GM23338 (cell line): Measurements from ENCODE around the gene ARID1B. TPM values are rescaled to one million over a fixed set of nuclear protein-coding genes. Genes with fewer than 3 reads are reported as not detected.

Experiments used
- ATAC-seq: fragments of 200-7000 bp; cut with Tn5 transposase; 3 replicates; pipeline ENCODE4 v1.9.1; 2020
- DNase-seq: peaks from one replicate; pipeline ENCODE4 v3.0.0-alpha.2; 2015; ENCODE audit warnings: low spot score
- H2AFZ ChIP-seq: fragments of 200-600 bp; sonication (generic); 2 replicates; pipeline ENCODE4 v1.8.0; 2016; ENCODE audit warnings: antibody characterized with exemption, mild to moderate bottlenecking, moderate library complexity
- H3F3A ChIP-seq: fragments of 200-600 bp; sonication (generic); replicated peaks from 2 replicates; pipeline ENCODE4 v1.8.0; 2017; ENCODE audit warnings: antibody characterized with exemption, mixed run types, low read depth
- H3K27ac ChIP-seq: fragments of 200-600 bp; sonication (generic); 2 replicates; pipeline ENCODE4 v1.6.1; 2016; ENCODE audit warnings: low read depth
- H3K27me3 ChIP-seq: fragments of 200-600 bp; sonication (generic); 2 replicates; pipeline ENCODE4 v1.8.0; 2016; ENCODE audit warnings: mild to moderate bottlenecking, mixed run types, moderate library complexity; ENCODE audit not compliant: insufficient read depth
- H3K36me3 ChIP-seq: fragments of 200-600 bp; sonication (generic); 2 replicates; pipeline ENCODE4 v1.8.0; 2016; ENCODE audit warnings: mild to moderate bottlenecking; ENCODE audit not compliant: insufficient read depth
- H3K4me1 ChIP-seq: fragments of 200-600 bp; sonication (generic); 2 replicates; pipeline ENCODE4 v1.8.0; 2016; ENCODE audit warnings: mild to moderate bottlenecking, moderate library complexity; ENCODE audit not compliant: insufficient read depth
- H3K4me2 ChIP-seq: fragments of 200-600 bp; sonication (generic); 2 replicates; pipeline ENCODE4 v1.7.1; 2017; ENCODE audit warnings: mixed run types
- H3K4me3 ChIP-seq: fragments of 200-600 bp; sonication (generic); 2 replicates; pipeline ENCODE4 v1.6.1; 2016; ENCODE audit warnings: mixed run types
- H3K79me2 ChIP-seq: fragments of 200-600 bp; sonication (generic); replicated peaks from 2 replicates; pipeline ENCODE4 v1.8.0; 2017; ENCODE audit warnings: mild to moderate bottlenecking; ENCODE audit not compliant: insufficient read depth
- H3K9me2 ChIP-seq: fragments of 200-600 bp; sonication (generic); 2 replicates; pipeline ENCODE4 v1.8.0; 2017; ENCODE audit not compliant: insufficient read depth
- H4K20me1 ChIP-seq: fragments of 200-600 bp; sonication (generic); replicated peaks from 2 replicates; pipeline ENCODE4 v1.8.0; 2017; ENCODE audit warnings: mild to moderate bottlenecking; ENCODE audit not compliant: insufficient read depth
- H3K27ac Mint-ChIP-seq: 2 replicates; pipeline ENCODE4 v1.8.0; 2020; ENCODE audit warnings: inconsistent platforms, mild to moderate bottlenecking, moderate library complexity, mixed read lengths
- H3K27me3 Mint-ChIP-seq: 3 replicates; pipeline ENCODE4 v1.8.0; 2022; ENCODE audit warnings: low read depth, mild to moderate bottlenecking, moderate library complexity, mixed read lengths, inconsistent platforms; ENCODE audit not compliant: insufficient read depth, poor library complexity
- H3K36me3 Mint-ChIP-seq: 3 replicates; pipeline ENCODE4 v1.8.0; 2021; ENCODE audit warnings: low read depth, mild to moderate bottlenecking, inconsistent platforms, moderate library complexity, mixed read lengths
- H3K4me1 Mint-ChIP-seq: 3 replicates; pipeline ENCODE4 v1.8.0; 2020; ENCODE audit warnings: mild to moderate bottlenecking, inconsistent platforms, mixed read lengths
- H3K4me3 Mint-ChIP-seq: 3 replicates; pipeline ENCODE4 v1.8.0; 2021; ENCODE audit warnings: moderate library complexity, mild to moderate bottlenecking, inconsistent platforms, mixed read lengths
- H3K9me3 Mint-ChIP-seq: 3 replicates; pipeline ENCODE4 v1.8.0; 2020; ENCODE audit warnings: moderate library complexity, mild to moderate bottlenecking, inconsistent platforms, mixed read lengths
- CREB1 ChIP-seq: fragments of 250-450 bp; sonication (Bioruptor Pico); IDR thresholded peaks from 2 replicates; pipeline ENCODE4 v1.5.0; 2020; ENCODE audit warnings: low read depth, mild to moderate bottlenecking, moderate library complexity
- EZH2 ChIP-seq: fragments of 200-600 bp; sonication (generic); IDR thresholded peaks from one replicate; pipeline ENCODE4 v1.8.0; 2017; ENCODE audit warnings: antibody characterized with exemption, mild to moderate bottlenecking, low read depth; ENCODE audit not compliant: unreplicated experiment
- EZH2phosphoT487 ChIP-seq: fragments of 200-600 bp; sonication (generic); IDR thresholded peaks from one replicate; pipeline ENCODE4 v1.8.1; 2018; ENCODE audit warnings: antibody characterized with exemption; ENCODE audit not compliant: unreplicated experiment
- JUNB ChIP-seq: IDR thresholded peaks from one replicate; pipeline ENCODE4 v1.6.1; 2016; ENCODE audit warnings: antibody characterized with exemption; ENCODE audit not compliant: unreplicated experiment
- NANOG ChIP-seq: IDR thresholded peaks from 2 replicates; pipeline ENCODE4 v1.6.1; 2016; ENCODE audit warnings: antibody characterized with exemption, borderline replicate concordance
- POLR2AphosphoS5 ChIP-seq: IDR thresholded peaks from 2 replicates; pipeline ENCODE4 v1.6.1; 2016; ENCODE audit warnings: antibody characterized with exemption, low read depth
- STAT1 ChIP-seq: IDR thresholded peaks from one replicate; pipeline ENCODE4 v1.6.1; 2016; ENCODE audit warnings: antibody characterized with exemption; ENCODE audit not compliant: unreplicated experiment
- ZNF114 ChIP-seq: fragments of 250-450 bp; sonication (Bioruptor Pico); IDR thresholded peaks from 2 replicates; pipeline ENCODE4 v1.5.0; 2020; ENCODE audit warnings: mild to moderate bottlenecking, moderate library complexity
- ZNF331 ChIP-seq: fragments of 250-450 bp; sonication (Bioruptor Pico); IDR thresholded peaks from 2 replicates; pipeline ENCODE4 v1.5.0; 2020; ENCODE audit warnings: low read depth, mild to moderate bottlenecking, moderate library complexity
- polyA plus RNA-seq: library from polyadenylated mRNA; unstranded; fragments of >200 nt; fragmentation: Nextera tagmentation; extraction: Ambion mirVana; gene quantifications from 2 replicates; pipeline ENCODE4 v1.2.1, GENCODE V29; 2016
- total RNA-seq: library from RNA; depleted of rRNA; stranded (reverse); fragments of >200 nt; shearing (Covaris generic); gene quantifications from 2 replicates; pipeline ENCODE4 v1.2.3, GENCODE V29; 2014
- TF ChIP-seq, protein P1 (sequence below), 2 experiments: fragments of 200-600 bp in 1 of 2; sonication (generic) in 1 of 2; conservative IDR thresholded peaks; 2 replicates each; pipeline versions ENCODE4 v1.5.1 to v1.6.1; 2016 to 2017; ENCODE audit warnings: antibody characterized with exemption in 2 of 2, low read depth in 2 of 2, mild to moderate bottlenecking in 2 of 2, moderate library complexity in 1 of 2
- TF ChIP-seq, protein P2 (sequence below): fragments of 250-450 bp; sonication (Bioruptor Pico); IDR thresholded peaks from 2 replicates; pipeline ENCODE4 v1.5.0; 2020; ENCODE audit warnings: mild to moderate bottlenecking, moderate library complexity
- TF ChIP-seq, protein P3 (sequence below): IDR thresholded peaks from 2 replicates; pipeline ENCODE4 v1.6.1; 2016; ENCODE audit warnings: antibody characterized with exemption
- TF ChIP-seq, protein P4 (sequence below): IDR thresholded peaks from one replicate; pipeline ENCODE4 v1.6.1; 2018; ENCODE audit warnings: antibody characterized with exemption; ENCODE audit not compliant: unreplicated experiment

Gene ARID1B
- total and polyA plus RNA-seq, 2 experiments from 2014 or later, result 59.3 to 72.2 TPM

DNA sequence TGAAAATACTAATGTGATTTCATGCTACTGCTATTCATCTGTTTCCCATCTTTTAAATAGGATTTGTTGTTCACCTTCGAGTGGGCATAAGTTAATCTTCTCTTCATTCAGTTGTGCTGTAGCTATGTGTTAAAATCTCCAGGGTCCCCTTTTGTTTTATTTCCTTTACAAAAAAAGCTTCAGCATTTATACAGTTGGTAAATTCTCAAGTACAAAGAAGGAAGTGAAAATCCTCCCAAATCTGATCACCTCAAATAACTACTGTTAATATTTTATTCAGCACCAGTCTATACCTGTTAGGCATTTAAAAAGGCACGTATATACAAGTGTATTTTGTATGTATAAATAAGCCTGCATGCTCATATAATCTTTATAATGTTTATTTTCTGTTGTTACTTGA is 294.9 kb downstream of the ARID1B start:
- no peak overlapping the region for H3K4me3 ChIP-seq
- no peaks in the 10 kb centered on the region for H3K36me3 ChIP-seq
- no peaks in the 10 kb centered on the region for H3K27me3 ChIP-seq
- Mint-ChIP-seq H3K36me3 (no peaks in the 10 kb centered on the region), H3K27me3 (peaks cover 2% of the 10 kb centered on the region), H3K9me3 (no peaks in the 10 kb centered on the region), H3K27ac (no peak overlapping the region), H3K4me3 (no peak overlapping the region), H3K4me1 (peaks cover 46% of the 10 kb centered on the region)
- no peak overlapping the region for H2AFZ ChIP-seq
- no peak for ATAC-seq
- no peak overlapping the region for H3K4me2 ChIP-seq
- H3K4me1 ChIP-seq, result peaks cover 36% of the 10 kb centered on the region
- H3K79me2 ChIP-seq, result peaks cover 78% of the 10 kb centered on the region
- H3K27ac ChIP-seq, result no peak overlapping the region
- H3F3A ChIP-seq, result no peaks in the 10 kb centered on the region
- no peak for DNase-seq
- no peak for TF ChIP-seq EZH2
- TF ChIP-seq JUNB, result no peak
- TF ChIP-seq, protein P1, sequence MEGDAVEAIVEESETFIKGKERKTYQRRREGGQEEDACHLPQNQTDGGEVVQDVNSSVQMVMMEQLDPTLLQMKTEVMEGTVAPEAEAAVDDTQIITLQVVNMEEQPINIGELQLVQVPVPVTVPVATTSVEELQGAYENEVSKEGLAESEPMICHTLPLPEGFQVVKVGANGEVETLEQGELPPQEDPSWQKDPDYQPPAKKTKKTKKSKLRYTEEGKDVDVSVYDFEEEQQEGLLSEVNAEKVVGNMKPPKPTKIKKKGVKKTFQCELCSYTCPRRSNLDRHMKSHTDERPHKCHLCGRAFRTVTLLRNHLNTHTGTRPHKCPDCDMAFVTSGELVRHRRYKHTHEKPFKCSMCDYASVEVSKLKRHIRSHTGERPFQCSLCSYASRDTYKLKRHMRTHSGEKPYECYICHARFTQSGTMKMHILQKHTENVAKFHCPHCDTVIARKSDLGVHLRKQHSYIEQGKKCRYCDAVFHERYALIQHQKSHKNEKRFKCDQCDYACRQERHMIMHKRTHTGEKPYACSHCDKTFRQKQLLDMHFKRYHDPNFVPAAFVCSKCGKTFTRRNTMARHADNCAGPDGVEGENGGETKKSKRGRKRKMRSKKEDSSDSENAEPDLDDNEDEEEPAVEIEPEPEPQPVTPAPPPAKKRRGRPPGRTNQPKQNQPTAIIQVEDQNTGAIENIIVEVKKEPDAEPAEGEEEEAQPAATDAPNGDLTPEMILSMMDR (conservative IDR thresholded peaks at IDR 0.05; ENCODE audit: low read depth in 2 of 2), result no peak
- TF ChIP-seq, protein P2, sequence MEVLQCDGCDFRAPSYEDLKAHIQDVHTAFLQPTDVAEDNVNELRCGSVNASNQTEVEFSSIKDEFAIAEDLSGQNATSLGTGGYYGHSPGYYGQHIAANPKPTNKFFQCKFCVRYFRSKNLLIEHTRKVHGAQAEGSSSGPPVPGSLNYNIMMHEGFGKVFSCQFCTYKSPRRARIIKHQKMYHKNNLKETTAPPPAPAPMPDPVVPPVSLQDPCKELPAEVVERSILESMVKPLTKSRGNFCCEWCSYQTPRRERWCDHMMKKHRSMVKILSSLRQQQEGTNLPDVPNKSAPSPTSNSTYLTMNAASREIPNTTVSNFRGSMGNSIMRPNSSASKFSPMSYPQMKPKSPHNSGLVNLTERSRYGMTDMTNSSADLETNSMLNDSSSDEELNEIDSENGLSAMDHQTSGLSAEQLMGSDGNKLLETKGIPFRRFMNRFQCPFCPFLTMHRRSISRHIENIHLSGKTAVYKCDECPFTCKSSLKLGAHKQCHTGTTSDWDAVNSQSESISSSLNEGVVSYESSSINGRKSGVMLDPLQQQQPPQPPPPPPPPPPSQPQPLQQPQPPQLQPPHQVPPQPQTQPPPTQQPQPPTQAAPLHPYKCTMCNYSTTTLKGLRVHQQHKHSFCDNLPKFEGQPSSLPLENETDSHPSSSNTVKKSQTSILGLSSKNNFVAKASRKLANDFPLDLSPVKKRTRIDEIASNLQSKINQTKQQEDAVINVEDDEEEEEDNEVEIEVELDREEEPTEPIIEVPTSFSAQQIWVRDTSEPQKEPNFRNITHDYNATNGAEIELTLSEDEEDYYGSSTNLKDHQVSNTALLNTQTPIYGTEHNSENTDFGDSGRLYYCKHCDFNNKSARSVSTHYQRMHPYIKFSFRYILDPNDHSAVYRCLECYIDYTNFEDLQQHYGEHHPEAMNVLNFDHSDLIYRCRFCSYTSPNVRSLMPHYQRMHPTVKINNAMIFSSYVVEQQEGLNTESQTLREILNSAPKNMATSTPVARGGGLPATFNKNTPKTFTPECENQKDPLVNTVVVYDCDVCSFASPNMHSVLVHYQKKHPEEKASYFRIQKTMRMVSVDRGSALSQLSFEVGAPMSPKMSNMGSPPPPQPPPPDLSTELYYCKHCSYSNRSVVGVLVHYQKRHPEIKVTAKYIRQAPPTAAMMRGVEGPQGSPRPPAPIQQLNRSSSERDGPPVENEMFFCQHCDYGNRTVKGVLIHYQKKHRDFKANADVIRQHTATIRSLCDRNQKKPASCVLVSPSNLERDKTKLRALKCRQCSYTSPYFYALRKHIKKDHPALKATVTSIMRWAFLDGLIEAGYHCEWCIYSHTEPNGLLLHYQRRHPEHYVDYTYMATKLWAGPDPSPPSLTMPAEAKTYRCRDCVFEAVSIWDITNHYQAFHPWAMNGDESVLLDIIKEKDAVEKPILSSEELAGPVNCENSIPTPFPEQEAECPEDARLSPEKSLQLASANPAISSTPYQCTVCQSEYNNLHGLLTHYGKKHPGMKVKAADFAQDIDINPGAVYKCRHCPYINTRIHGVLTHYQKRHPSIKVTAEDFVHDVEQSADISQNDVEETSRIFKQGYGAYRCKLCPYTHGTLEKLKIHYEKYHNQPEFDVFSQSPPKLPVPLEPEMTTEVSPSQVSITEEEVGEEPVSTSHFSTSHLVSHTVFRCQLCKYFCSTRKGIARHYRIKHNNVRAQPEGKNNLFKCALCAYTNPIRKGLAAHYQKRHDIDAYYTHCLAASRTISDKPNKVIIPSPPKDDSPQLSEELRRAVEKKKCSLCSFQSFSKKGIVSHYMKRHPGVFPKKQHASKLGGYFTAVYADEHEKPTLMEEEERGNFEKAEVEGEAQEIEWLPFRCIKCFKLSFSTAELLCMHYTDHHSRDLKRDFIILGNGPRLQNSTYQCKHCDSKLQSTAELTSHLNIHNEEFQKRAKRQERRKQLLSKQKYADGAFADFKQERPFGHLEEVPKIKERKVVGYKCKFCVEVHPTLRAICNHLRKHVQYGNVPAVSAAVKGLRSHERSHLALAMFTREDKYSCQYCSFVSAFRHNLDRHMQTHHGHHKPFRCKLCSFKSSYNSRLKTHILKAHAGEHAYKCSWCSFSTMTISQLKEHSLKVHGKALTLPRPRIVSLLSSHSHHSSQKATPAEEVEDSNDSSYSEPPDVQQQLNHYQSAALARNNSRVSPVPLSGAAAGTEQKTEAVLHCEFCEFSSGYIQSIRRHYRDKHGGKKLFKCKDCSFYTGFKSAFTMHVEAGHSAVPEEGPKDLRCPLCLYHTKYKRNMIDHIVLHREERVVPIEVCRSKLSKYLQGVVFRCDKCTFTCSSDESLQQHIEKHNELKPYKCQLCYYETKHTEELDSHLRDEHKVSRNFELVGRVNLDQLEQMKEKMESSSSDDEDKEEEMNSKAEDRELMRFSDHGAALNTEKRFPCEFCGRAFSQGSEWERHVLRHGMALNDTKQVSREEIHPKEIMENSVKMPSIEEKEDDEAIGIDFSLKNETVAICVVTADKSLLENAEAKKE (CRISPR knock-in tag), result no peak
- TF ChIP-seq EZH2phosphoT487, result no peak
- TF ChIP-seq, protein P3, sequence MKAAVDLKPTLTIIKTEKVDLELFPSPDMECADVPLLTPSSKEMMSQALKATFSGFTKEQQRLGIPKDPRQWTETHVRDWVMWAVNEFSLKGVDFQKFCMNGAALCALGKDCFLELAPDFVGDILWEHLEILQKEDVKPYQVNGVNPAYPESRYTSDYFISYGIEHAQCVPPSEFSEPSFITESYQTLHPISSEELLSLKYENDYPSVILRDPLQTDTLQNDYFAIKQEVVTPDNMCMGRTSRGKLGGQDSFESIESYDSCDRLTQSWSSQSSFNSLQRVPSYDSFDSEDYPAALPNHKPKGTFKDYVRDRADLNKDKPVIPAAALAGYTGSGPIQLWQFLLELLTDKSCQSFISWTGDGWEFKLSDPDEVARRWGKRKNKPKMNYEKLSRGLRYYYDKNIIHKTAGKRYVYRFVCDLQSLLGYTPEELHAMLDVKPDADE, result no peak
- TF ChIP-seq STAT1, result no peak
- TF ChIP-seq CREB1 (CRISPR knock-in tag), result no peak
- no peak for TF ChIP-seq ZNF114 (CRISPR knock-in tag)
- TF ChIP-seq, protein P4, sequence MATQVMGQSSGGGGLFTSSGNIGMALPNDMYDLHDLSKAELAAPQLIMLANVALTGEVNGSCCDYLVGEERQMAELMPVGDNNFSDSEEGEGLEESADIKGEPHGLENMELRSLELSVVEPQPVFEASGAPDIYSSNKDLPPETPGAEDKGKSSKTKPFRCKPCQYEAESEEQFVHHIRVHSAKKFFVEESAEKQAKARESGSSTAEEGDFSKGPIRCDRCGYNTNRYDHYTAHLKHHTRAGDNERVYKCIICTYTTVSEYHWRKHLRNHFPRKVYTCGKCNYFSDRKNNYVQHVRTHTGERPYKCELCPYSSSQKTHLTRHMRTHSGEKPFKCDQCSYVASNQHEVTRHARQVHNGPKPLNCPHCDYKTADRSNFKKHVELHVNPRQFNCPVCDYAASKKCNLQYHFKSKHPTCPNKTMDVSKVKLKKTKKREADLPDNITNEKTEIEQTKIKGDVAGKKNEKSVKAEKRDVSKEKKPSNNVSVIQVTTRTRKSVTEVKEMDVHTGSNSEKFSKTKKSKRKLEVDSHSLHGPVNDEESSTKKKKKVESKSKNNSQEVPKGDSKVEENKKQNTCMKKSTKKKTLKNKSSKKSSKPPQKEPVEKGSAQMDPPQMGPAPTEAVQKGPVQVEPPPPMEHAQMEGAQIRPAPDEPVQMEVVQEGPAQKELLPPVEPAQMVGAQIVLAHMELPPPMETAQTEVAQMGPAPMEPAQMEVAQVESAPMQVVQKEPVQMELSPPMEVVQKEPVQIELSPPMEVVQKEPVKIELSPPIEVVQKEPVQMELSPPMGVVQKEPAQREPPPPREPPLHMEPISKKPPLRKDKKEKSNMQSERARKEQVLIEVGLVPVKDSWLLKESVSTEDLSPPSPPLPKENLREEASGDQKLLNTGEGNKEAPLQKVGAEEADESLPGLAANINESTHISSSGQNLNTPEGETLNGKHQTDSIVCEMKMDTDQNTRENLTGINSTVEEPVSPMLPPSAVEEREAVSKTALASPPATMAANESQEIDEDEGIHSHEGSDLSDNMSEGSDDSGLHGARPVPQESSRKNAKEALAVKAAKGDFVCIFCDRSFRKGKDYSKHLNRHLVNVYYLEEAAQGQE, result no peak
- no peak for TF ChIP-seq NANOG
- TF ChIP-seq POLR2AphosphoS5, result no peak
- TF ChIP-seq ZNF331, result no peak
- H4K20me1 ChIP-seq, result no peaks in the 10 kb centered on the region
- H3K9me2 ChIP-seq, result no peaks in the 10 kb centered on the region
